ENCODE results near the gene MTG2. TPM values are rescaled to one million over a fixed set of nuclear protein-coding genes. Genes with fewer than 3 reads are reported as not detected.

The MTG2 gene
- polyA plus RNA-seq, 4 donors = 25.2 to 50.0 (median 31.1) TPM

DNA sequence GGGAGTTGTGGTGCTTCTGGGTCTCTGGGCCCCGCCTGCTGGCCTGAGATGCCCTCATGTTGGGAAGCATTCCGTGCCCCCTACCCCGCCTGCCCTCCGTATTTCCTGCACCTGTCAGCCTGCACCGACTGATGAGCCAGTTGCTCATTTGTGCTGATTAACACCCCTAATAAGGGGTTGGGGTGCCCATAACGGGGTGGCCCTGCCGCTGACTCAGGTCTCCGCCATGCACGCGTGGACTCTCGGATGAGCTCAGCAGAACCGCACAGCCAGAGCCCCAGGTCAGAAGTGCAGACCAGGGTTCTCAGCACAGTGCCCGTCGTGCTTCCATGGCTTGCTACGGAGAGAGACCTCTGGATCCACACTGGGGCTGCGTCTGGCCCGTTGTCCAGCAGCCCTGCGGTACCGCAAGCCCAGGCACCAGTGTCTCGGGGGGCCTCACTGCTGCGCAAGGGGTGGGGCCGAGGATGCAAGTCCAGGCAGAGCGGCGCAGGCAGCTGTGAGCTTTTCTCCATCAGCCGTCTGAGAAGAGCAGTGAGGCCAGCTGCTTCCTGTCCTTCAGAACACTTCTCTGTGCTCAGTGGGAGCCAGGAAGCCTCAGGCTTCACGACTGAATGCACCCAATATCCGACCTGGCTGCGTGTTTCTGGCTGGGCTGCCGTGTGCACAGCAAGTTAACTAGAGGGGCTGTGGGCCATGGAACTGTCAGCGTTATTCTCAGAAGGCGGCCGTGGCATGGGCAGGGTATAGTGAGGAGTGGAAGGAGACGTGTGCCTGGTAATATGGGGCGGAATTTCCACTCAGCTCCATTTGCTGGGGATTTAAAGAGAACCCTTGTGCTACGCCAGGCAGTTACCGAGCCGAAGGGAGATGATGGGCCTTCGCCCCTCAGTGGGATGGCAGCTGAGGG, 18.6 kb downstream of the MTG2 start:
- DNase-seq (ENCODE audit: low read depth in 4 of 4, low spot score in 3 of 4) = no peak

DNA sequence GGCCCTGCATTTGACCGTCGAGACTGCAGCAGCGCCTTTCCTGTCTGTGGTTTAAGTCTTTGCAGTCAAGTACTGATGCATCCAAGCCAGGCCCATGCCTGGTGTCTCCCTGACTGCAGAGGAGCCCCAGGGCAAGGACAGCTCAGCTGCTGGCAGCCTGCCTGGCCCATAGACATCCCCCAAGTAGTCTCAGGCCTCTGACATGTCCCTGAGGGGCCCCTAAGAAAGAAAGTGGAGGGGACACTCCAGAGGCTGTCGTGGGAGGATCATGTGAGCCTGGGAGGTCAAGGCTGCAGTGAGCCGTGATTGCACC, 19.2 kb downstream of the MTG2 start:
- DNase-seq (ENCODE audit: low read depth in 4 of 4, low spot score in 3 of 4) = no peak

DNA sequence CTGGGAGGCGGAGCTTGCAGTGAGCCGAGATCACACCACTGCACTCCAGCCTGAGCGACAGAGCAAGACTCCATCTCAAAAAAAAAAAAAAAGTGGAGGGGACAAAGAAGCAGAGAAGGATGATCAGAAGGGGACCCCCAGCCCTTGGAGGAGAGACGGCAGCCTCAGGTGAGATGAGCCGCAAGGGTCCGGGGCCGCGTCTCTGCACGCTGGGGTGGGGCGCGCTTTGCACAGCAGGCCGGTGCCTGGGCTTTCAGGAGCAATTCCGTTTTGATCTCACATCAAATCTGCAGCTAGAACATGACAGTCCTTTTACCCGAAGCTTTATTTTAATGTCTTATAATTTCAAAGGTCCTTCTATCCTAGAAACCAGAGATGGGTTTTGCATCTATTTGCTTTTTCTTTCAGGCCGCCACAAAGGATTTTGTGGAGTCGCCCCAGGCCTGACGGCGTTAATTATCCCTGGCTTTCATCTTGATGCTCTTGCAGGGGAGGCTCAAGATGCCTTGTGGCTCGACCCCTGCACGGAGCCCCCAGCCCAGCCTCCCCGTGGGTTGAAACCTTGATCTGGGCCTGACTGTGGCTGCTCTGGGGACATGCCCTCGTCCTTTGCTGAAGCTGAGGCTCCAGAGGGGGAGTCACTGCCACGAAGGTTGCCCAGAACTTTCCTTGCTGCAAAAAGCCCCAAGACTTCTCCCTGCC, 20.0 kb downstream of the MTG2 start:
- DNase-seq (ENCODE audit: low read depth in 4 of 4, low spot score in 3 of 4) = no peak

DNA sequence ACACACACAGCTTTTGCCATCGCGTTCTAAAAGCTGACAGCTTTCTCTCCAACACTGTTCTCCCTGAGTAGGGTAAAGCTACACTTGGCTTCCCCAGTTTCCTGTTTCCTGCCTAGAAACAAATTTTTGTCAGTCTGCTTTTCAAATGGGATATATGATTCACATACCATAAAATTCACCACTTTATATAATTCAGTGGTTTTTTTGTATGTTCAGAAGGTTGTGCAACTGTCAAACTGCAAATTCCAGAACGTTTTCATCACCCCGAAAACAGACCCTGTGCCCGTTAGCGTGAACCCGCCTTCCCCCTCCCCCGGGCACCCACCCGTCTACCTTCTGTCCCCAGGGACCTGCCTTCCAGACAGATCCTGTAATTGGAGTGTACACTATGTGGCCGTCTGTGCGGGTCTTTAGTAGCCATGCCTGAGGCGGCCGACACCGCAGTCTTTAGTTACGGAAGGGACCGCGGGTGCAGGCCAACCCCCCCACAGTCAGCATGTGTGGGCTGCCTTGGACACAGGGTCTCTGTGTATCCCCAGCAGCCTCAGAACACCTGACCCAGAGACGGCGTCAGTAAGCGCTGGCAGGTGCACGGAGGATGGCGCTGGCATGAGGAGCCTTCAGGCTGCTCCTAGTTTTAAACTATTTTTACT, 20.7 kb downstream of the MTG2 start:
- no peak for DNase-seq (ENCODE audit: low read depth in 4 of 4, low spot score in 3 of 4)

DNA sequence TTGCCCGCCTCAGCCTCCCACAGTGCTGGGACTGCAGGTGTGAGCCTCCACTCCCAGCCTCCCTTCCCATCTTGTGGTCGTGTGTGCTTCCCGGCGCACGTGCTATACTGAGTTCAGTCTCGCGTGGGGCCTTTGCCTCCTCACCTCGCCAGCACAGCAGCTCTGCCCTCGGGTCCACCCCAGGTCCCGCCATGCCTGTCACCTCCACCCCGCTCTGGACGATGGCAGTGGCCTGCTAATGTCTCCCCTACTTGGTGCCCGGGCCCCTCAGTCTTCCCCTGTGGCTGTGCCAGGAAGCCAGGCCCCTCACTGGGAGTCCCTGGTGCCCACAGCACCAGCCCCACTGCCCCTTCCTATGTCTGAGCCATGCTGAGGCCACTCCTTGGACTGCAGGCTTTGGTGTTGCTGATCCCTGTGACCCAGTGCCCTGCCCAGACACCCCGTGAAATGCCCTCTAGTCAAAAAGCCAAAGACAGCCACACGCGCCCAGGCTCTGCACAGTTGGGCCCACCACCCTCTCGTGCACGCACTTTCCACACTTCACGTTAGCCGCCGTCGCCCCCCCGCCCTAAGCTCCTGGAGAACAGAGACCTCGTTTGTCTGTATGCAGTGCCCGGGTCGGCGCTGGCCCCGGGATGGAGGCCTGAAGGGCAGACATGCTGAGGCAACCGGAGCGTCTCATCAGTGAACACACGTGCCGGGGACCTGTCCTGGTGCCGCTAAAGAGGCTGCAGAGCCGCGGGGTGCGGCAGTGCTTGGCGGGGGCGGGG, 23.0 kb downstream of the MTG2 start:
- DNase-seq (ENCODE audit: low read depth in 4 of 4, low spot score in 3 of 4) = no peak

DNA sequence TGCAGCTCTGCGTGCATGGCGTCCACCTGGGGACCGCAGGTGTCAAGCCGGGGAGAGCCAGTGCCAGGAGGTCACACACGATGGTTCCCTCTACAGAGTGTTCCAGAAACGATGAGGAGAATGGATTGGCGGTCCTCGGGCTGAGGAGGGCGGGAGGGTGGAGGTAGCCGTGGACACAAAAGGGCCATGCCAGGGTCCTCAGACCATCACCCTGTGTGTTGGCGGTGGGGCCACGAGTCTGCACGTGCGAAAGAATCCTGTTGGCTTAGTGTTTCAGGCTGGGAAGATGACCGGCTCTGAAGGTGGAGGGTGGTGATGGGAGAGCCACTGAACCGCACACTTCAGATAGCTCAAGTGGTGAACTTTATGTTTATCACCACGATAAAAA, 23.6 kb downstream of the MTG2 start:
- no peak for DNase-seq (ENCODE audit: low read depth in 4 of 4, low spot score in 3 of 4)

DNA sequence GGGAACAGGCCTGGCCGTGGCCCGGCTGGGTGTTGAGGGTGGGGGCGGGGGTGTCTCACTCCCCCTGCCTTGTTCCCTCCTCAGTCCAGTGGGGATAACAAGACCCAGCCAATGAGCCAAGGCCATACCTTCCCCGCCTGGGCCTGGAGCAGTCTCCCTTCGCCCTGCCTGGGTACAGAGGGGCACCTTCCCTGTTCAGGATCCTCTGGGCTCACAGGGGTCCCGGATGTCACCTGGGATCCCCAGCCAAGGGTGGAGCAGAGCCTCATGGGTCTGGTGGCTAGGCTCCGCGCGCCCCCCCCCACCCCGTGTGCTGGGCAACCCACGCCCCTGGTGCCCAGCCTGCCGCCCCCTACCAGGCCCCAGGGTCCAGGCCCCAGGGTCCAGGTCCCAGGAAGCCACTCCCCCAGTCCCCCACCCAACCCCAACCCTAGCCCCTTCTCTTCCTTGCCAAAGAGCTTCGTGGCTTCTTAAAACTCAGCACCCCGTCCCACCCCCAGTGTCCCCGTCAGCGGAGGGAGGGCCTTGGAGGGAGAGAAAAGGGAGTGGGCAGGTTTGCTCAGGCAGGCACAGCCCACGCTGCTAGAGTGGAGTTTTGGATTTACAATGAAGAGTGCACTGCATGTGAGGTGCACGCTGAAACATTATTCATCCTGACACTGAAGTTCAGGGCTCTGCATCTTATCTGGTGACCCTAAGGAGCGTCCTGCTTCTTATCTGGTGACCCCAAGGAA, 25.4 kb downstream of the MTG2 start:
- no peak for DNase-seq (ENCODE audit: low read depth in 4 of 4, low spot score in 3 of 4)

DNA sequence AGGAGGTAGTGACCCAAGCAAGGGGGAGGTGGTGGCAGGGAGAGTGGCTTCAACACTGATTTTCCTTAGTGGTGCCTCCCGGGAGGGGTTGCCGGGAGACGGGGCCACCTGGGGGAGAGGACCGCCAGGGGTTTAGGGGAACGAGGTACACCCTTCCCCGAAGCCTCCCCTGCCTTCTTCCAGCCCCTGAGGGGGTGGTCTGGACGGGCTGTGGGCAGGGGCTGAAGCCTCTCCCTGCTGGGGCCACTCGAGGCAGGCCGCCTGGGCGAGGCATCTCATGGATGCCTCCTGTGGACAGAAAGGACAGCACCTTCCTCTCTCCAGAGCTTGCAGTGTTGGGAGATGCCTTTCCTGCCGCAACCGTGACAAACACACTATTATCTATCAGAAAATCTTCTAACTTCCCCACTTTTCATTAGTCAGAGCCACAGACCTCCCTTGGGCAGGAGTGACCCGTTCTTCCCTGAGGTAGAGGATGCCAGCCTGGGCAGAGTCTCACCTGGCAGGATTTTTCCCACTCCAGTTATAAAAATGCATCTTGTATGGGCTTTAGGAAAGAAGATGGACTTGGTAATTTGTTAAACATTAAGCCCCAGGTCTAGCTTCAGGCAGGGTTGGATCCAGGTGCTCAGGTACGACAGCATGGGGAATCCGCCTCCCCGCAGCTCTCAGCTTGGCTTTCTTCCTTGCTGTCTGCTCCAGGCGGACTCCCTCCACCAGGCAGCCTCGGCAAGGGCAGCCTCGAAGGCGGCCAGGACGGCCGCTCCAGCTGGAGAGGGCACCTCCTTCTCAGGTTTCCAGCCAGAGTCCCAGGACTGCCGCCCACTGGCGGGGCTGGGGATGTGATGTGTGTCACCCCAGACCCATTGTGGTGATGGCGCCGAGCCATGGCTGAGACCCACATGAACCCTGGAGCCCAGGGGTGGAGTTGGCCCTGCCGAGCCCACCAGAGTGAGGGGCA, 26.2 kb downstream of the MTG2 start:
- no peak for DNase-seq (ENCODE audit: low read depth in 4 of 4, low spot score in 3 of 4)

DNA sequence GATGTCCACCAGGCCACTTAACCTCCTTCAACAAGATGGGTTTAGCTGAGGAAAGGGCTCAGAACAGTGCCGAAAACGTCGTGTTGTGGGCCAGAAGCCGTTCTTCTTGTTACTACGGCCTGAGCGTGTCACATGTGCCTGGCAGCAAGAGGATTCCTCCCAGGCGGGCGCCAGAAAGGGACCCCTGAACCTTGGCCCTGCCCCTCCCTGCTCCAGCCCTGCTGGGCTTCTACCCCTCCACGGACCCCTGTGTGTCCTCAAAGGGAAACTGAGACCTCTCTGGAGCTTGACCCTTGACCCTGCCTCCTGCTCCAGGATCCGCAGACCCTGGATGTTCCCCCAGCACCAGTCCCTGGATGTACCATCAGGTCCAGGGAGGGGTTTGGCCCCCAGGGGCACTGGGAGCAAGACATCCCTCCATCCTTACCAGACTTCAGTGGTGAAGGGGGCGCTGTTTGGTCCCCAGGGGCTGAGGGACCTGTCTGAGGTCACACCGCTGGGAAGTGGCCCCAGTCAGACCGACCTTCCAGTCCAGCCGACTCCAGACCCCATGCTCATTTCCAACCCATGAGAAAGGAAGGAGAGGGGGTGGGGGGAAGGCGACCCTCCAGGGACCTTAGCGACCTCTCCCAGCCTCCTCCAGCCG, 27.1 kb downstream of the MTG2 start:
- DNase-seq (ENCODE audit: low read depth in 4 of 4, low spot score in 3 of 4) = no peak

DNA sequence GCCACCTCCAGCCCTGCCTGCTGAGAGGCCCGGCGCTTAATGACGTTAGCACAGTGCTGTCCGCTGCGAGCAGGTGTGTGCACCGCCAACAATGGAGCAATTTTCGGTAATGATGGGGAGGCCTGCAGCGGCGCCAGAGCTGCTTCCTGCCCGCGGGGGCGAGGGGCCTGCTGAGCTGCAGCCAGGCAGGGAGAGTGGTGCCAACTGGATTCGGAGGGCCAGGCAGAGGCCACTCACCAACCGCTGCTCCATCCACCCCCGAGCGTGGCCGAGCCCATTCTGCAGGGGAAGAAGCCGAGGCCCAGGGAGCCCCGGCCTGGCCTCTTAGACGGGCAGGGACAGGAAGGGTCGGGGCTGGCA, 27.6 kb downstream of the MTG2 start:
- DNase-seq (ENCODE audit: low read depth in 4 of 4, low spot score in 3 of 4) = no peak

DNA sequence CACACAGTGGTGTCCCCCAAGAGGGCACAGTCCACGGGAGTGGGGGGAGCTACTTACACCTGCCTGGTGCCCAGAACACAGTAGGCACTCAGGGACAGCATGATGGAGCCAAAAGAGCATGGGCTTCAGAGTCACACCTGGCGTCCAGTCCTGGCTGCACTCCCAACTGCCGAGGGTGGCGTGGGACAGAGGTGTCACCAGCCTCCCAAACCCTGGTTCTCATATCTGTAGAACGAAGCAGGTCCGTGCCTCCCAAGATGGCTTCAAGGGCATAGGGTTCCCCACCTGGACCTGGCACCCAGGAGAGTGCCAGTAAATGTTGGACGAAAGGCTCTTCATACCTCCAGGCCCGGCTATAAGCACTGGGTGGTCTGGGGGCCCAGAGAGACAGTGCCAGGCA, 28.4 kb downstream of the MTG2 start:
- DNase-seq (ENCODE audit: low read depth in 4 of 4, low spot score in 3 of 4) = no peak

DNA sequence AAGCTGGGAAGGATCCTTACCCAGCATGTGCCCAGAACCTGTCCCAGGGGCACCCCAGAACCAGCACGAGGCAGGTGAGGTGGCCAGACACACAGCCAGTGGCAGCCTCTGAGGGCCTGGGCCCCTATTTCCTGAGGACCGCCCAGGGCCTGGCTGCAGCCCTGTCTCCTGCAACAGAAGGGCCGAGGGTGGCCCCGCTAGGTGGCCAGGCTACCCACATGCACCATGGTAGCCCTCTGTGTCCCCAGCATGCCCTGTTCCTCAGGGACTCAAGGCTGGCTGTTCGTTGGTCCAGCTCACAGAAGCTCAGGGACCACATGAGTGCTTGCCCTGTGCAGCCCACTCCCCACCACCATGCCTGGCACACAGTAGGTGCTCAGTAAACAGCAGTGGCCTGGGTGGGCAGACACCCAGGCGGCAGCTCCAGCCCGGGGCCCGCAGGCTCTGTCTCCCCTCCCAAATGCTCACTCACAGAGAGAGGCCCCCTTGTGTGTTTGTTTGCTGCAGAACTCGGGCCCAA, 29.0 kb downstream of the MTG2 start:
- no peak for DNase-seq (ENCODE audit: low read depth in 4 of 4, low spot score in 3 of 4)

DNA sequence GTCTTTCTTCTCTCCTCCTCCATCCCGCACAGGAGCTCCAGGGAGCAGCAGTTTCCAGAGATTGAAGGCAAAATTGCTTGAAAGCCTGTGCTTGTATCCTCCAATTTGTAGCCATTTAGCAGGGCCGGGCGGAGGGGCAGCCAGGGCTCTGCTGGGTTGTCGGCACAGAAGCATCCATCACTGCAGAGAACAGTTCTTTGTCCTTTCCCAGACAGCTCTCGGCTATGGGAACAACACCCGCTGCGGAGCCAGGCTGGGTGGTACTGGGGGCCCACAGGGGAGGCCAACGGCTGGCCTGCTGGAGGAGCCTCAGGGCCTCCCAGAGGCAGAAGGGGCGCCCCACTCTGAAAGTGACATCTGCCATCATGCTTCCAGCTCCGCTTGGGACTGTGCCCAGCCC, 29.5 kb downstream of the MTG2 start:
- no peak for DNase-seq (ENCODE audit: low read depth in 4 of 4, low spot score in 3 of 4)

DNA sequence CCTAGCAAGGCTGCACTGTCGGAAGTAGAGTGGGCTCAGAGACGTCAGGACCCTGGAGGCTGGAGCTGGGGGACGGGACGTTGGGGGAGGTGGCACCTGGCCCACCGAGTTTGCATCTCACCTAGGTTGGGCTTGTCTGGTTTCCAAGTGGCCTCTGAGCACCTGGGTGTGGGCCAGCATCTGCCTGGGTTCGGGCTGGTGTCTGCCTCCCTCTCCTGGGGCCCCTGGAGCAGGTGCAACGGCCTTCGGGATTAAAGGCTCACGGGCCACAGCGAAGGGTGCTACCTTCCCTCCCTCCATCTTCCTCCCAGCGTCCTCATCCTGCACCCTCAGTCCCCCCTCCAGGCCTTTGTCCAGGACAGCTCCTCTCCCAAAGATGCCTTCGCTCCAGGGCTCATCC, 31.2 kb downstream of the MTG2 start:
- no peak for DNase-seq (ENCODE audit: low read depth in 4 of 4, low spot score in 3 of 4)

DNA sequence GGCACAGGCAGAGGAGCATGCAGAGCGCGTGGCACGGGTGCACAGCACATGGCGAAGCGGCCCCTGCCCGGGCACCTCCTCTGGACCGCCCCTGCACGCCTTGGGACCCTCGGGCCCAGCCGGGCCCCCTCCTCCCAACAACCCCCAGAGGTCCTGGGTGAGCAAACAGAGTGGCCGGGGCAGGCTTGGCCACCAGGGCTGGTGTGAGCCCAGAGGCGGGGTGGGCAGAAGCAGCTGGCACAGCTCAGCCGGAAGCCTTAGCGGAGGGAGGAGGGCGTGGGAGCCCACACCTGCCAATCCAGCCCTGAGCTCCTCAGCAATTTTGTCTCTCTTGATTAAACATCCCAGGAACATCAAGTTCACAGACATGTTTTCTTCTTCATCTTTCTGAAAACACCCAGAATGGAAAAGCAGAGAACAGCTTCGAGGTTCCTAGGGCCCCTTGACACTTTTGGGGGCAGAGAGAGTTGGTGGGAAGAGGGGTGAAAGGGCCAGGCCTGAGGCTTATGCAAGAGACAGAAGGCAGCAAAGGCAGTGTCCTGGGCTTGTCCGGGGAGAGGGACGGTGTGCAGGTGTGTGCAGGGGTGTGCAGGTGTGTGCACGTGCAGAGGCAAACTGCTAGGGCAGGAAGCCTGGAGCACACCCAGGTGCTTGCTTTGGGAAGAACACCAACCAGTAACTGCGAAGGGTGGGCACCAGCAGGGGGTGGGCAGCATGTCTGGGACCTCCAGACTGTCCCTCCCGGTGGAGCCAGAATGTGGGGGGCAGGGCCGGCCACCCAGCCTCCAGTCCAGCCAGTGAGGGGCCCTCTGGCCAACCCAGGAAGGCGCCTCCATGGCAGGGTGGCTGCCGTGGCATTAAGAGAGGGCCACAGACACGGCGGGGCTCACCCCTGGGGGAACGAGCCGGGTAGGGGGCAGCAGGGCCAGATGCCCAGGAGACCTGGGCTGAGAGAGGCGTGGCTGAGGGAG, 32.5 kb downstream of the MTG2 start:
- DNase-seq (ENCODE audit: low read depth in 4 of 4, low spot score in 3 of 4) = no peak

DNA sequence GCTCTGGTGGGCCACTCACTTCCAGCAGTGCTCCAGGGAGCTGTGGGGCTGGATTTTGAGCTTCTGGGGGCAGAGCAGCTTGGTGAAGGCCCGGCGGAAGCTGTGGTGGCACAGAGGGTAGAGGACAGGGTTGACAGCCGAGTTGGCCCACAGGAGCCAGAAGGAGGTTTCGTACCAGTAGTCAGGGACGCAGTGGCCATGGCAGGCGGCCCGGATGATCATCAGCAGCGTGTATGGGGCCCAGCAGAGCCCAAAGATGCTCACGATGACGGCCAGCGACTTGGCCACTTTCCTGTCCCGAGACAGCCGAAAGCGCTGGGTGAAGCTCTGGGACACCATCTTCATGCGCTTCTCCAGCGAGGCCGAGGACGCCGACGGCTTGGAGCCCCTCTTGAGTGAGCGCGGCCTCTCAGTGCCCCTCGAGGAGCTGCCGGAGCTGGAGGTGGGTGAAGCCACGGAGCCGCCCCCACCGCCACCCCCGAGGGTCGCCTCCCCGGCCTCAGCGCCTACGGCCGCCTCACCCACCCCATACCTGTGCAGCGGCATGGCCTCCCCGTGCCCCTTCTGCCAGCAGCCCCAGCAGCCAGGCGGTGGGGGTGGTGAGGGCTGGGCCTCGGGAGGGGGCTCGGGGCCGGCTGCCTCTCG, 33.3 kb downstream of the MTG2 start:
- no peak for DNase-seq (ENCODE audit: low read depth in 4 of 4, low spot score in 3 of 4)

Measured in left renal pelvis (tissue), 4 donors.